ENCODE results near the gene ITGAV. TPM values are rescaled to one million over a fixed set of nuclear protein-coding genes. Genes with fewer than 3 reads are reported as not detected.

Gene ITGAV
- 108 and 186 TPM in 2 replicates for total RNA-seq

GRCh38 chr2:186589612-186590349 lies at the start of gene ITGAV:
TSS of gene ITGAV (plus strand) at chr2:186590056. CDS start at chr2:186590339, 283 bp downstream.

Other genes with a start within 250 kb of the ITGAV start
- 26.5 and 42.0 TPM in 2 replicates for gene ZC3H15, start 103.8 kb upstream of the ITGAV start, total RNA-seq
- 3.1 and 4.3 TPM in 2 replicates for gene FAM171B, start 104.0 kb downstream of the ITGAV start, total RNA-seq